Heart left ventricle (tissue), 16 donors: ENCODE measurements around the gene MKX. TPM values are rescaled to one million over a fixed set of nuclear protein-coding genes. Genes with fewer than 3 reads are reported as not detected.

Source experiments
- ATAC-seq, 4 donors: fragments of 200-7000 bp; cut with Tn5 transposase; one replicate each; pipeline ENCODE4 v1.9.1; 2020 to 2022; ENCODE audit warnings: moderate library complexity in 4 of 4, mild to moderate bottlenecking in 3 of 4, moderate number of reproducible peaks in 1 of 4
- DNase-seq, 5 donors: peaks; one replicate each; pipeline ENCODE4 v3.0.0-alpha.2; 2020
- H3K27ac ChIP-seq, 12 donors: fragments of 200-600 bp; sonication (generic) in 4 of 12; one replicate each; pipeline versions ENCODE4 v1.5.0 to v1.8.0; 2016 to 2022; ENCODE audit warnings: mild to moderate bottlenecking in 2 of 12
- H3K27me3 ChIP-seq, 9 donors: fragments of 200-600 bp; sonication (generic) in 2 of 9; one replicate each; pipeline versions ENCODE4 v1.5.1 to v1.8.0; 2016 to 2022; ENCODE audit warnings: mild to moderate bottlenecking in 3 of 9
- H3K36me3 ChIP-seq, 9 donors: fragments of 200-600 bp; sonication (generic) in 2 of 9; one replicate each; pipeline versions ENCODE4 v1.5.0 to v1.8.0; 2018 to 2022; ENCODE audit warnings: mild to moderate bottlenecking in 2 of 9
- H3K4me1 ChIP-seq, 12 donors: fragments of 200-600 bp; sonication (generic) in 4 of 12; one replicate each; pipeline versions ENCODE4 v1.5.0 to v1.8.0; 2016 to 2022; ENCODE audit warnings: mild to moderate bottlenecking in 3 of 12
- H3K4me3 ChIP-seq, 12 donors: fragments of 200-600 bp; sonication (generic) in 4 of 12; one replicate each; pipeline versions ENCODE4 v1.5.0 to v1.8.0; 2017 to 2022; ENCODE audit warnings: mild to moderate bottlenecking in 9 of 12, moderate library complexity in 4 of 12
- H3K9me3 ChIP-seq, 12 donors: fragments of 200-600 bp; sonication (generic) in 4 of 12; one replicate each; pipeline versions ENCODE4 v1.5.0 to v1.8.0; 2016 to 2022; ENCODE audit warnings: mild to moderate bottlenecking in 1 of 12
- POLR2A ChIP-seq, 2 donors: fragments of 450-650 bp; IDR thresholded peaks; one replicate each; pipeline ENCODE4 v1.6.1; 2017; ENCODE audit warnings: antibody characterized with exemption in 2 of 2, mild to moderate bottlenecking in 2 of 2, moderate library complexity in 2 of 2
- WGBS, 4 donors: extraction: QIAGEN DNeasy Blood & Tissue Kit in 2 of 4; methylation state at CpG; one replicate each; pipeline versions ENCODE4 v1.1.5 to v1.1.7; 2013 to 2018; 5-methylcytosine and 5-hydroxymethylcytosine counted together
- intact Hi-C, 10 donors: fragments of 100-400 bp; cut with DNase I; formaldehyde crosslinking; loops; one replicate each; pipeline versions ENCODE4 v1.11.1 to v1.14.2; 2022
- polyA plus RNA-seq, 2 donors: library from polyadenylated mRNA; stranded (reverse); fragments of 200-250 nt; gene quantifications; one replicate each; pipeline ENCODE4 v1.2.3, GENCODE V29; 2013
- total RNA-seq, 9 donors: library from RNA; depleted of rRNA in 2 of 9; stranded (reverse); fragments of >200 nt in 2 of 9; fragmentation: NEBNext Ultra II Directional in 3 of 9; extraction: Animal tissue kit (Norgen Biotek cat#: 25700) in 3 of 9; gene quantifications; one replicate each; pipeline versions ENCODE4 v1.1.0 to v1.2.4, GENCODE V29; 2016 to 2023
- TF ChIP-seq, protein P1 (sequence below), 12 donors: fragments of 200-600 bp; sonication (generic) in 4 of 12; IDR thresholded peaks; one replicate each; pipeline versions ENCODE4 v1.5.0 to v1.8.0; 2018 to 2022; ENCODE audit warnings: antibody characterized with exemption in 12 of 12, mild to moderate bottlenecking in 5 of 12
- donor health status: ischemic (EF 13 %, LVEDD 7.1; RV severe dilation, severe dysfunction).
- donor health status: healthy with polysubstance abuse.
- donor health status: DM: no; HTN: yes; CAD: no.
- donor health status: DM: no; HTN: no; CAD: no.
- donor health status: ischemic (EF 25% LVEDD 6.9; RV normal size, moderate dysfunction).
- donor health status: ischemic (EF 25% LVEDD 5.7; RV mildly dilated, moderate dysfunction).
- donor health status: healthy.
- donor health status: DM: yes; HTN: yes; CAD: no.
- donor health status: ischemic (EF 35%, LVEDD 5.7; RV mildly dilated, moderate dysfunction).
- donor health status: nonischemic (EF 11% LVEDD 7.7; RV severe dilation, severe dysfunction).
- donor health status: DM: yes; HTN: yes; CAD: no.
- donor health status: PGD.
- donor health status: ischemic (EF 29% LVEDD 5.4; RV normal size, mild dysfunction).
- donor health status: nonischemic (EF 23%, LVEDD 6.1; RV moderate dilation, normal function).

MKX gene
- total and polyA plus RNA-seq, 11 donors, result 0.06 to 1.5 (median 0.56) TPM; not detected in 4

DNA sequence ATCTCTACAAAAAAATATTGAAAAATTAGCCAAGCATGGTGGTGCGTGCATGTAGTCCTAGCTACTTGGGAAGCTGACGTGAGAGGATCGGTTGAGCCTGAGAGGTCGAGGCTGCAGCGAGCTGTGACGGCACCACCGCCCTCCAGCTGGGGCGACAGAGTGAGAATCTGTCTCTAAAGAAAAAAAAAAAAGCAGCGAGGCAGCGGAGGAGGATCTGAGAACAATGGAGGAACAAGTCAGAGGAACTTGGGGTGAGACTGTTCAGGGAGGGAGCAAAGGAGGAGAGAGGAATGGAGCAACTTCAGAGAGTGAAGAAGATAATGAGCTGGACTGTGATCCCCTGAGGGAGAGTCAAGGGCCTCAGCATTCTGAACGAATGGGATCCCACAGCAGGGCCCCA is 85.4 kb downstream of the MKX start:
- H3K27me3 ChIP-seq, result no peaks in the 10 kb centered on the region
- no peaks in the 10 kb centered on the region for H3K36me3 ChIP-seq
- WGBS, 4 donors, result 70 to 77% (median 73%) methylated on average over 11 of the region's 11 CpGs
- peak overlapping the region in 1 of 12 donors; percentile 51 for H3K27ac ChIP-seq
- intact Hi-C loops, result no loop called here
- no peaks in the 10 kb centered on the region for H3K9me3 ChIP-seq
- DNase-seq (no peak), ATAC-seq (peak in 1 of 4 donors; percentile 24)
- no peak overlapping the region for H3K4me3 ChIP-seq
- TF ChIP-seq, protein P1, sequence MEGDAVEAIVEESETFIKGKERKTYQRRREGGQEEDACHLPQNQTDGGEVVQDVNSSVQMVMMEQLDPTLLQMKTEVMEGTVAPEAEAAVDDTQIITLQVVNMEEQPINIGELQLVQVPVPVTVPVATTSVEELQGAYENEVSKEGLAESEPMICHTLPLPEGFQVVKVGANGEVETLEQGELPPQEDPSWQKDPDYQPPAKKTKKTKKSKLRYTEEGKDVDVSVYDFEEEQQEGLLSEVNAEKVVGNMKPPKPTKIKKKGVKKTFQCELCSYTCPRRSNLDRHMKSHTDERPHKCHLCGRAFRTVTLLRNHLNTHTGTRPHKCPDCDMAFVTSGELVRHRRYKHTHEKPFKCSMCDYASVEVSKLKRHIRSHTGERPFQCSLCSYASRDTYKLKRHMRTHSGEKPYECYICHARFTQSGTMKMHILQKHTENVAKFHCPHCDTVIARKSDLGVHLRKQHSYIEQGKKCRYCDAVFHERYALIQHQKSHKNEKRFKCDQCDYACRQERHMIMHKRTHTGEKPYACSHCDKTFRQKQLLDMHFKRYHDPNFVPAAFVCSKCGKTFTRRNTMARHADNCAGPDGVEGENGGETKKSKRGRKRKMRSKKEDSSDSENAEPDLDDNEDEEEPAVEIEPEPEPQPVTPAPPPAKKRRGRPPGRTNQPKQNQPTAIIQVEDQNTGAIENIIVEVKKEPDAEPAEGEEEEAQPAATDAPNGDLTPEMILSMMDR (IDR thresholded peaks at IDR 0.05), result no peak
- TF ChIP-seq POLR2A (IDR thresholded peaks at IDR 0.05), result no peak
- peaks cover 0 to 25% (median 0%) of the 10 kb centered on the region in 12 donors for H3K4me1 ChIP-seq

DNA sequence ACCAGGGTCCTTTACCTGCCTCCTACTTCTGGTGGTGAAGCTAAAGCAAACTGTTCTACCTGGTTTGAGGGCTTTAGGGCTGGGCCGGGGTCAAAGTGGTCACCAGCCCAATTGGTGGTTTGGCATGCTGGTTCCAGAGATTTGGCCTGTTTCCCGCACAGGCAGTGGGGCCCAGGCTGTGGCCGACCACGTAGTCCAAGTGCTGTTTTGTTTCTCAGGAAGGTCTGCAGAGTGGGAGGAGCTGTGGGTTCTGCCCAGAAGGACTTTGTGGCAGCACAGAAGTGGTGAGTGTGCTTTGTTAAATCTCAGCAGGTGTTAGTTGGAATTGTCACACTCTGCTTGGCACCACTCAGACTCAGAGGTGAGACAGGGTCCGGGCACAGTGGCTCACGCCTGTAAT is 85.8 kb downstream of the MKX start:
- intact Hi-C loops, result loop anchor here in 9 of 10 donors (5.0 to 10.0 kb wide), 5 partner anchors 102 to 217 kb away; no protein-coding TSS in a partner anchor
- Histone ChIP-seq H3K27ac (no peak overlapping the region), H3K4me1 (peaks cover 0 to 25% (median 0%) of the 10 kb centered on the region in 12 donors), H3K36me3 (no peaks in the 10 kb centered on the region), H3K9me3 (no peaks in the 10 kb centered on the region), H3K4me3 (no peak overlapping the region), H3K27me3 (no peaks in the 10 kb centered on the region)
- no peak for ATAC-seq
- no peak for DNase-seq
- TF ChIP-seq, protein P1 (IDR thresholded peaks at IDR 0.05), result no peak
- TF ChIP-seq POLR2A (IDR thresholded peaks at IDR 0.05), result no peak
- WGBS, 4 donors, result 72 to 86% (median 74%) methylated on average over 3 to 6 of the region's 6 CpGs

DNA sequence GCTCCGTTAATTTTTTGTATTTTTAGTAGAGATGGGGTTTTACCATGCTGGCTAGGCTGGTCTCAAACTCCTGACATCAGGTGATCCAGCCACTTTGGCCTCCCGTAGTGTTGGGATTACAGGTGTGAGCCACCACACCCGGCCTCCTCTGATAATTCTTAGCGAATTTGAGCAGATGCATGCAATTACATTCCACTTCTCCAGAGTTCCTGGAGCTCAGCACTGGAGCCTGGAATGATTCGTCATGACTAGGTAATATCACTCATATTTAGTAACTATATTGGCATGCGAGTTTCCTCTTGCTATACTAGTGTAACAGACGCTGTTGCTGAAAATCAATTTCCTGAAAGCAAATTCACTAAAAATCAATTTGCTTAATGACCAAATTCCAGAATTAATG is 86.8 kb downstream of the MKX start:
- intact Hi-C loops, result loop anchor here in 9 of 10 donors (5.0 to 10.0 kb wide), 5 partner anchors 101 to 216 kb away; no protein-coding TSS in a partner anchor
- Histone ChIP-seq H3K9me3 (no peaks in the 10 kb centered on the region), H3K36me3 (no peaks in the 10 kb centered on the region), H3K27me3 (no peaks in the 10 kb centered on the region), H3K27ac (no peak overlapping the region), H3K4me1 (peaks cover 0 to 25% (median 0%) of the 10 kb centered on the region in 12 donors), H3K4me3 (no peak overlapping the region)
- DNase-seq (no peak), ATAC-seq (no peak)
- 86 to 92% (median 90%) methylated on average over 7 of the region's 7 CpGs for WGBS, 4 donors
- TF ChIP-seq, protein P1 (IDR thresholded peaks at IDR 0.05), result no peak
- no peak for TF ChIP-seq POLR2A (IDR thresholded peaks at IDR 0.05)

DNA sequence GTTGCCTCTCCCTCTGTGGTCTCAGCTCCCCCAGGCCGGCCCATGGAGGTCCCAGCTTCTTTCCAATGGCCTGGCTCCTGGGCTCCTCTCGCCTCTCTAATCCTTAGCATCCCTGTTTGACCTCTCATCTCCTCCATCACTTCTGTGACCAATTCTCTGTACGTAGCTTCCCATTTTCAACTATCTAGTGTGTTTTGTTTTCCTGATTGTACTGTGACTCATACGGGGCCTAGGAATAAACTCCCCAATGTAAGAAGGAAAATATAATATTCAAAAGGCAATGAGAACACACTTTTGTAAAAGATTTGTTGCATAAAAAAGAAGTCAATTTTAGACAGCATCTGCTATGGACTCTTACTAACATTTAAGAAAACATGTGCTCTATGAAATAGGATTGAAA is 90.3 kb downstream of the MKX start:
- no peaks in the 10 kb centered on the region for H3K9me3 ChIP-seq
- no peaks in the 10 kb centered on the region for H3K36me3 ChIP-seq
- WGBS, 4 donors, result 57 to 87% (median 78%) methylated on average over 4 of the region's 4 CpGs
- TF ChIP-seq, protein P1 (IDR thresholded peaks at IDR 0.05), result no peak
- TF ChIP-seq POLR2A (IDR thresholded peaks at IDR 0.05), result no peak
- H3K27me3 ChIP-seq, result no peaks in the 10 kb centered on the region
- intact Hi-C loops, result loop anchor here in 9 of 10 donors (5.0 to 10.0 kb wide), 5 partner anchors 98 to 213 kb away; no protein-coding TSS in a partner anchor
- H3K4me3 ChIP-seq, result no peak overlapping the region
- DNase-seq, result no peak
- peaks cover 0 to 4% (median 0%) of the 10 kb centered on the region in 12 donors for H3K4me1 ChIP-seq
- no peak overlapping the region for H3K27ac ChIP-seq
- ATAC-seq, result no peak
